ENCODE measurements around the gene SOX2. TPM values are rescaled to one million over a fixed set of nuclear protein-coding genes. Genes with fewer than 3 reads are reported as not detected.

Gene SOX2
- total RNA-seq, 1 experiment from 2014 or later, result 0.39 TPM

- POLR2A ChIA-PET, result no interaction called here
Observed at GRCh38 chr3:181730934-181731333, 19.2 kb downstream of the SOX2 start.

DNA sequence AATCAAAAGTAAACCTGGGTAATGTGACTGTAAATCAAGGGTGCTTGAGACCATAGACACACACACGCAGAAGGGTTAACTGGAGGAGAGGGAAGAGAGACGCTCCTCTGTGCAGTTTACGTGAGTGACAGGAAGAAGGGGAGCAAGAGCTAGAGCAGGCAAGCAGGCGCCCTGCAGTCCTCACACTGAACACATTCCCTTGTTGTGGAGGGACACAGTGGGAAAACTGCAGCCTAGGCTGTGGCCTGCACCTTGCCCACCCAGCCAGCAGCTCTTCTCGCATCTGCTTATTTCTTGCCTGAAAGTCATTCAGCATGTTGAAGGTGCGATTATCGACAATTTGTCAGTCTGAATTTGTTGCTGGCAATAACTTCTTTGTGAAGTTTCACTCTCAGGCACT lies 24.2 kb downstream of the SOX2 start:
- CTCF ChIA-PET, result no interaction called here
- POLR2A ChIA-PET, result no interaction called here
- TF ChIP-seq POLR2AphosphoS5 (IDR thresholded peaks at IDR 0.05; ENCODE audit: low read depth, low read length) (no peak), CTCF (IDR thresholded peaks at IDR 0.05) (no peak), TCF7L2 (IDR thresholded peaks at IDR 0.05; ENCODE audit: low read depth, low read length) (no peak)
- no peak for DNase-seq (ENCODE audit: low read depth, low spot score)
- intact Hi-C loops (cut with micrococcal nuclease; ENCODE audit: unreplicated experiment), result no loop called here
- H3K27me3 ChIP-seq (ENCODE audit: control insufficient read depth, insufficient read depth, low read length), result 0 out of 2 replicates have a peak, but pooled peaks cover 3% of the 10 kb centered on the region
- H3K9me3 ChIP-seq (ENCODE audit: control insufficient read depth, insufficient read depth, low read depth, low read length), result no peaks in the 10 kb centered on the region
- no peak overlapping the region for H3K27ac ChIP-seq (ENCODE audit: low read length)
- H3K4me1 ChIP-seq (ENCODE audit: control insufficient read depth, insufficient read depth, low read length), result no peaks in the 10 kb centered on the region
- H3K4me3 ChIP-seq (ENCODE audit: low read depth in 2 of 2, low read length in 2 of 2), result no peak overlapping the region
- no peaks in the 10 kb centered on the region for H3K36me3 ChIP-seq (ENCODE audit: control insufficient read depth, insufficient read depth, low read length)
- BruUV-seq (replicated peaks), result no TSS peak
- in situ Hi-C loops (cut with HindIII; ENCODE audit: low pct_unique_long_range_greater_than_20kb, low sequenced_read_pairs), result no loop called here
- ATAC-seq, result no peak; the same call in 1 of the 2 replicates

More at GRCh38 chr3:181730934-181731333, 19.2 kb downstream of the SOX2 start:
- TF ChIP-seq POLR2AphosphoS5 (IDR thresholded peaks at IDR 0.05; ENCODE audit: low read depth, low read length) (no peak), TCF7L2 (IDR thresholded peaks at IDR 0.05; ENCODE audit: low read depth, low read length) (no peak), REST (IDR thresholded peaks at IDR 0.05; ENCODE audit: insufficient read depth in 1 of 2, low read depth in 2 of 2, low read length in 1 of 2) (no peak), SIN3A (IDR thresholded peaks at IDR 0.05; ENCODE audit: borderline replicate concordance, insufficient read depth, low read depth, low read length) (no peak), CTCF (IDR thresholded peaks at IDR 0.05) (no peak)
- Histone ChIP-seq H3K4me3 (ENCODE audit: low read depth in 2 of 2, low read length in 2 of 2) (no peak overlapping the region), H3K9me3 (ENCODE audit: control insufficient read depth, insufficient read depth, low read depth, low read length) (no peaks in the 10 kb centered on the region), H3K27ac (ENCODE audit: low read length) (no peak overlapping the region), H3K4me1 (ENCODE audit: control insufficient read depth, insufficient read depth, low read length) (no peaks in the 10 kb centered on the region), H3K36me3 (ENCODE audit: control insufficient read depth, insufficient read depth, low read length) (no peaks in the 10 kb centered on the region), H3K27me3 (ENCODE audit: control insufficient read depth, insufficient read depth, low read length) (peaks cover 28% of the 10 kb centered on the region)
- no peak for ATAC-seq
- CTCF ChIA-PET, result no interaction called here
- intact Hi-C loops (cut with micrococcal nuclease; ENCODE audit: unreplicated experiment) (no loop called here), in situ Hi-C loops (cut with HindIII; ENCODE audit: low pct_unique_long_range_greater_than_20kb, low sequenced_read_pairs) (no loop called here)
- DNase-seq (ENCODE audit: low read depth, low spot score), result no peak
- BruUV-seq (replicated peaks), result no TSS peak
